K562 (cell line): Measurements from ENCODE around the gene HIPK1. TPM values are rescaled to one million over a fixed set of nuclear protein-coding genes. Genes with fewer than 3 reads are reported as not detected.

Experiments
- ATAC-seq: fragments of 200-7000 bp; cut with Tn5 transposase; 3 replicates; pipeline ENCODE4 v1.9.1; 2020; ENCODE audit warnings: moderate library complexity
- BruUV-seq: library from RNA; stranded (reverse); fragments of 400-500 nt; replicated peaks from 2 replicates; lab custom pipeline; 2021; lab: Mats Ljungman, UMichigan
- CTCF ChIA-PET: fragments of 300-600 bp; formaldehyde crosslinking; extraction: SDS; loops from one replicate; lab custom pipeline; 2021; ENCODE audit warnings: low intra/inter-chr PET ratio; lab: Yijun Ruan, JAX
- POLR2A ChIA-PET: fragments of 300-600, 350-650 bp; sonication (Branson Sonifier 250); formaldehyde crosslinking; extraction: SDS; loops from one replicate; lab custom pipeline; 2021; ENCODE audit warnings: antibody characterized with exemption, inconsistent platforms; lab: Yijun Ruan, JAX
- DNase-seq, 4 experiments: peaks; one replicate each; pipeline versions ENCODE4 v3.0.0 to v3.0.0-alpha.2; 2011 to 2018; ENCODE audit warnings: low spot score in 3 of 4, mixed read lengths in 3 of 4; ENCODE audit errors: extremely low read depth in 1 of 4
- FAIRE-seq: peaks from 2 replicates; lab custom pipeline; 2011; peaks lifted over from hg19 to GRCh38; lab: Jason Lieb, UNC
- H2AFZ ChIP-seq: 2 replicates; pipeline ENCODE4 v1.6.0; 2011; ENCODE audit warnings: low read depth, low read length, control low read depth, inconsistent platforms
- H3K27ac ChIP-seq: fragments of 200-600 bp; 3 replicates; pipeline ENCODE4 v1.8.0; 2011; ENCODE audit warnings: low read depth, mild to moderate bottlenecking, control low read depth, inconsistent platforms, low read length, moderate library complexity, mixed read lengths; ENCODE audit errors: extremely low read depth
- H3K27me3 ChIP-seq, 2 experiments: fragments of 300-600 bp in 1 of 2; 2 replicates in 1 of 2; 3 replicates in 1 of 2; pipeline versions ENCODE4 v1.6.0 to v1.8.0; 2011; ENCODE audit warnings: inconsistent platforms in 2 of 2, low read length in 2 of 2, mild to moderate bottlenecking in 1 of 2, mixed read lengths in 1 of 2, moderate library complexity in 1 of 2; ENCODE audit not compliant: control insufficient read depth in 2 of 2, insufficient read depth in 2 of 2
- H3K36me3 ChIP-seq: fragments of 300-600 bp; 3 replicates; pipeline ENCODE4 v1.8.0; 2011; ENCODE audit warnings: mild to moderate bottlenecking, low read length, inconsistent platforms; ENCODE audit not compliant: control insufficient read depth, insufficient read depth
- H3K4me1 ChIP-seq, 2 experiments: fragments of 200-600 bp in 1 of 2; replicated peaks in 1 of 2; 2 replicates in 1 of 2; 3 replicates in 1 of 2; pipeline versions ENCODE4 v1.5.1 to v1.8.0; 2011; ENCODE audit warnings: inconsistent platforms in 2 of 2, low read length in 2 of 2, mild to moderate bottlenecking in 1 of 2, mixed read lengths in 1 of 2, moderate library complexity in 1 of 2; ENCODE audit not compliant: control insufficient read depth in 2 of 2, insufficient read depth in 2 of 2
- H3K4me2 ChIP-seq: 2 replicates; pipeline ENCODE4 v1.6.1; 2011; ENCODE audit warnings: low read length, control low read depth, inconsistent platforms, mixed read lengths; ENCODE audit not compliant: insufficient read depth
- H3K4me3 ChIP-seq: fragments of 200-600 bp; sonication (generic), shearing (Covaris generic); 2 replicates; pipeline ENCODE4 v1.5.1; 2016; ENCODE audit warnings: control low read depth, inconsistent platforms
- H3K79me2 ChIP-seq: fragments of 200-600 bp; 3 replicates; pipeline ENCODE4 v1.8.0; 2011; ENCODE audit warnings: low read length, inconsistent platforms; ENCODE audit not compliant: control insufficient read depth, insufficient read depth
- H3K9ac ChIP-seq, 2 experiments: 2 replicates each; pipeline versions ENCODE4 v1.6.0 to v1.6.1; 2011; ENCODE audit warnings: low read depth in 2 of 2, low read length in 2 of 2, control low read depth in 1 of 2, inconsistent platforms in 1 of 2, mild to moderate bottlenecking in 1 of 2, mixed read lengths in 1 of 2; ENCODE audit not compliant: insufficient read depth in 1 of 2
- H3K9me1 ChIP-seq: one replicate; pipeline ENCODE4 v1.6.0; 2011; ENCODE audit warnings: inconsistent platforms, mild to moderate bottlenecking, low read length, moderate library complexity; ENCODE audit not compliant: control insufficient read depth, insufficient read depth
- H3K9me3 ChIP-seq: replicated peaks from 2 replicates; pipeline ENCODE4 v1.5.1; 2011; ENCODE audit warnings: low read depth, low read length, inconsistent platforms; ENCODE audit not compliant: control insufficient read depth, insufficient read depth
- H4K20me1 ChIP-seq: replicated peaks from 2 replicates; pipeline ENCODE4 v1.6.1; 2011; ENCODE audit warnings: low read length, inconsistent platforms, mixed read lengths; ENCODE audit not compliant: control insufficient read depth, insufficient read depth
- DIDO1 ChIP-seq: fragments of 450-650 bp; IDR thresholded peaks from 2 replicates; pipeline ENCODE4 v1.6.1; 2016; ENCODE audit warnings: low read depth, missing biosample characterization, missing genetic modification characterization
- ELK3 ChIP-seq: fragments of 450-650 bp; formaldehyde crosslinking; IDR thresholded peaks from 2 replicates; pipeline ENCODE4 v1.4.0; 2020; ENCODE audit warnings: mild to moderate bottlenecking
- GTF3C2 ChIP-seq: IDR thresholded peaks from 3 replicates; pipeline ENCODE4 v1.6.1; 2011; ENCODE audit warnings: borderline replicate concordance, mild to moderate bottlenecking, moderate library complexity; ENCODE audit not compliant: insufficient read length; ENCODE audit errors: extremely low read depth
- HDAC8 ChIP-seq: fragments of 450-650 bp; IDR thresholded peaks from 2 replicates; pipeline ENCODE4 v1.6.1; 2016; ENCODE audit warnings: mild to moderate bottlenecking, missing genetic modification characterization, moderate library complexity, missing compliant biosample characterization
- HMGXB4 ChIP-seq: sonication (generic); formaldehyde crosslinking; IDR thresholded peaks from 2 replicates; pipeline ENCODE4 v1.8.1; 2023; ENCODE audit warnings: mild to moderate bottlenecking, missing genetic modification reagents
- NCOA1 ChIP-seq: fragments of 450-650 bp; IDR thresholded peaks from 2 replicates; pipeline ENCODE4 v1.6.1; 2016; ENCODE audit warnings: low read depth
- PKNOX1 ChIP-seq: fragments of 450-650 bp; IDR thresholded peaks from 2 replicates; pipeline ENCODE4 v1.6.1; 2016
- PPARD ChIP-seq: fragments of 250-450 bp; sonication (Bioruptor Pico); IDR thresholded peaks from 2 replicates; pipeline ENCODE4 v1.8.0; 2022; ENCODE audit warnings: inconsistent platforms, mild to moderate bottlenecking, moderate library complexity
- SLC30A9 ChIP-seq: fragments of 250-450 bp; sonication (Bioruptor Pico); IDR thresholded peaks from 2 replicates; pipeline ENCODE4 v1.8.0; 2022; ENCODE audit warnings: mild to moderate bottlenecking, moderate library complexity
- SMAD3 ChIP-seq: fragments of 450-650 bp; formaldehyde crosslinking; conservative IDR thresholded peaks from 2 replicates; pipeline ENCODE4 v1.4.0; 2020; ENCODE audit warnings: mild to moderate bottlenecking
- ZBTB8A ChIP-seq: fragments of 450-650 bp; IDR thresholded peaks from 2 replicates; pipeline ENCODE4 v1.6.1; 2018; ENCODE audit warnings: mild to moderate bottlenecking, moderate library complexity; ENCODE audit not compliant: partially characterized antibody
- ZNF3 ChIP-seq: fragments of 250-450 bp; sonication (Bioruptor Pico); IDR thresholded peaks from 2 replicates; pipeline ENCODE4 v1.5.0; 2021; ENCODE audit warnings: mild to moderate bottlenecking, moderate library complexity
- ZNF324 ChIP-seq: fragments of 250-450 bp; sonication (Bioruptor Pico); IDR thresholded peaks from 2 replicates; pipeline ENCODE4 v1.4.0; 2020; ENCODE audit warnings: mild to moderate bottlenecking
- ZNF655 ChIP-seq: fragments of 250-450 bp; sonication (Bioruptor Pico); IDR thresholded peaks from 2 replicates; pipeline ENCODE4 v1.5.0; 2021
- WGBS: fragments of 100-300 bp; shearing (Covaris generic); methylation state at CpG from one replicate; pipeline ENCODE4 v1.1.6; 2016; ENCODE audit warnings: low coverage, mixed read lengths; ENCODE audit not compliant: insufficient coverage; ENCODE audit errors: missing lambda C conversion rate; 5-methylcytosine and 5-hydroxymethylcytosine counted together
- in situ Hi-C: fragments of 300-500 bp; cut with MboI; formaldehyde crosslinking; loops from 4 replicates; pipeline ENCODE4 v1.15.0; 2018; ENCODE audit warnings: inconsistent platforms, mixed read lengths
- intact Hi-C: fragments of 100-400 bp; cut with micrococcal nuclease; formaldehyde crosslinking; loops from 2 replicates; pipeline ENCODE4 v1.14.2; 2022
- polyA plus RNA-seq, 8 experiments: library from polyadenylated mRNA; depleted of rRNA in 4 of 8; stranded (reverse) in 5 of 8; unstranded in 3 of 8; fragments of >200 nt; fragmentation: Nextera tagmentation in 2 of 8; fragmentation: Illumina TruSeq in 1 of 8; extraction: Ambion mirVana in 2 of 8; extraction: Trizol in 1 of 8; gene quantifications; 2 replicates each; pipeline versions ENCODE4 v1.2.1 to v1.2.3, GENCODE V29; 2011 to 2014; ENCODE audit warnings: inconsistent platforms in 1 of 8, missing spikeins in 1 of 8
- total RNA-seq, 7 experiments: library from RNA; depleted of rRNA in 6 of 7; stranded (reverse); fragments of >200 nt in 6 of 7; fragmentation: Illumina TruSeq in 2 of 7; extraction: Trizol in 2 of 7; gene quantifications; 2 replicates each; pipeline versions ENCODE4 v1.2.1 to v1.2.3, GENCODE V29; 2011 to 2021; ENCODE audit warnings: low replicate concordance in 1 of 7

Gene HIPK1
- total and polyA plus RNA-seq, 9 of the 15 experiments (the other 6 are each of a cell fraction or from before 2014, with no cell fraction given) = 10.0 to 57.9 (median 29.6) TPM

GRCh38 chr1:113986802-113987201 is 57.7 kb downstream of the HIPK1 start:
- Histone ChIP-seq H4K20me1 (no peaks in the 10 kb centered on the region), H3K9me1 (no peaks in the 10 kb centered on the region), H3K9ac (no peak overlapping the region), H3K4me3 (no peak overlapping the region), H2AFZ (no peak overlapping the region), H3K4me2 (no peak overlapping the region), H3K27ac (no peak overlapping the region), H3K27me3 (peaks cover 17 to 46% of the 10 kb centered on the region in 2 experiments; a peak in 4 of 5 replicates), H3K4me1 (peaks cover 0 to 8% of the 10 kb centered on the region in 2 experiments; a peak in 1 of 5 replicates), H3K9me3 (no peaks in the 10 kb centered on the region), H3K79me2 (no peaks in the 10 kb centered on the region), H3K36me3 (no peaks in the 10 kb centered on the region)
- intact Hi-C loops (no loop called here), in situ Hi-C loops (loop anchor here (10.0 to 25.0 kb wide), 2 partner anchors 288 to 1075 kb away; no protein-coding TSS in a partner anchor)
- DNase-seq (no peak), ATAC-seq (no peak), FAIRE-seq (no peak)
- BruUV-seq = no TSS peak
- POLR2A ChIA-PET = no interaction called here
- under 1% methylated on average over 6 of the region's 6 CpGs for WGBS
- CTCF ChIA-PET = no interaction called here
- TF ChIP-seq ZNF3 (CRISPR knock-in tag) (no peak), HDAC8 (tag) (no peak), PKNOX1 (no peak), ELK3 (CRISPR knock-in tag) (no peak), HMGXB4 (CRISPR knock-in tag) (no peak), ZNF324 (CRISPR knock-in tag) (no peak), NCOA1 (no peak), GTF3C2 (no peak), SMAD3 (CRISPR knock-in tag) (no peak), PPARD (no peak), SLC30A9 (CRISPR knock-in tag) (no peak), ZBTB8A (no peak), ZNF655 (no peak), DIDO1 (tag) (no peak)
